Measurements from ENCODE around the gene GPR62. TPM values are rescaled to one million over a fixed set of nuclear protein-coding genes. Genes with fewer than 3 reads are reported as not detected.

Gene GPR62
- total and polyA plus RNA-seq, 9 of the 15 experiments (the other 6 are each of a cell fraction or from before 2014, with no cell fraction given), result not detected

DNA sequence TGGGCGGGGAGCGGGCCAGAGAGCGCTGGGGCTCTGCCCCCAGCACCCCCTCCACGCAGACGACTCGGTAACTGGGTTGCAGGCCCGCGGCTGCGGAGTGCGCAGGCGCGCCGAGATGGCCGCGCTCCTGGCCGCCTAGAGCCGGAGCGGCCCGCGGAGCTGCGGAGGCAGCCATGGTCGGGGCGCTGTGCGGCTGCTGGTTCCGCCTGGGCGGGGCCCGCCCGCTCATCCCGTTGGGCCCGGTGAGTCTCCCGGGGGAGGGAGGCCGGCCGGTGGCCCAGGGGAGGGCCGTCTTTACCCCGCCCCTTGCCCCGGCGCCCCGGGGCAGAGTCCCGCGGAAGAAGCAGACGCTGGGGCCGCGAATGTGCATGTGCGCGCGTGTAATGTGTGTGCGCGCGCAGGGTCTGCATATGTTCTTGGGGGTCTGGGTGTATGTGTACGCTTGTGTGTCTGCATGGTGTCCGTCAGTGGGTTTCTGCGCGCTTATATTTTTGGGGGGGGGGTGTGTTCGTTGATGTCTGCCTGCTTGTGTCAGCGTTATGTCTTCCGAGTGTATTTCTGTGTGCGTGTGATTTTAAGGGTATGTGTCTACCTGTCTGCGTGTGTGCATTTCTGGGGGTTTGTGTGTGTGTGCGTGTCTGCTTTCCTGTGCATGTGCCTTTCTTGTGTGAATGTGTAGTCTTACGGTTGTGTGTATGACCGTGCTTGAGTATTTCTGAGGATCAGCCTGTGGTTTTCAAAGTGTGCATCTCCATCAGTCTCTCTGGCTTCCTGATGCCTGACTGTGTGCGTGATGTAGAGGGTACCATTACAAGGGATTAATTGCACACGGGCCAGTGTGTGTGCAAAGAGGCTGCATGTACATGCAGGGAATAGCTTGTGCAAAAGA lies 20.0 kb downstream of the GPR62 start, which contains the start of gene ABHD14A:
Gene ABHD14A (plus strand): TSS at position 102 of the 889 bp plus-strand sequence. CDS start 72 bp downstream, at position 174.
- no peaks in the 10 kb centered on the region for H3K9me1 ChIP-seq (ENCODE audit: control insufficient read depth, insufficient read depth, low read length)
- H3K4me2 ChIP-seq (ENCODE audit: insufficient read depth, low read length), result peak within 1 kb of the TSS; percentile 92
- TSS peak; percentile 88 for BruUV-seq (replicated peaks)
- in situ Hi-C loops (cut with MboI), result no loop called here
- FAIRE-seq (peak; percentile 71), DNase-seq (ENCODE audit: extremely low read depth in 1 of 4, low spot score in 3 of 4) (peak; percentile 75 to 79 (median 76)), ATAC-seq (peak; percentile 85)
- peaks cover 45% of the 10 kb centered on the region for H3K79me2 ChIP-seq (ENCODE audit: control insufficient read depth, insufficient read depth, low read length)
- peak within 1 kb of the TSS; percentile 88 for H2AFZ ChIP-seq (ENCODE audit: low read depth, low read length)
- peak within 1 kb of the TSS; percentile 84 to 99 for H3K9ac ChIP-seq (ENCODE audit: insufficient read depth in 1 of 2, low read depth in 2 of 2, low read length in 2 of 2)
- H3K4me1 ChIP-seq (replicated peaks in 1 of 2; ENCODE audit: control insufficient read depth in 2 of 2, insufficient read depth in 2 of 2, low read length in 2 of 2), result peaks cover 24 to 55% of the 10 kb centered on the region in 2 experiments
- peak within 1 kb of the TSS; percentile 62 for H3K4me3 ChIP-seq
- peak within 1 kb of the TSS; percentile 98 for H3K27ac ChIP-seq (ENCODE audit: extremely low read depth, low read depth, low read length)
- intact Hi-C loops (cut with micrococcal nuclease), result loop anchor here (1.0 kb wide), 1 partner anchor 33 kb away; the partner anchor contains the start of gene PARP3
- peaks cover 21% of the 10 kb centered on the region; the same call in 1 of the 3 replicates for H3K36me3 ChIP-seq (ENCODE audit: control insufficient read depth, insufficient read depth, low read length)
- WGBS (ENCODE audit: insufficient coverage, low coverage, missing lambda C conversion rate), result 2% methylated on average over 40 of the region's 63 CpGs
- 0 out of 2 replicates have a peak, but pooled peaks cover 1% of the 10 kb centered on the region for H4K20me1 ChIP-seq (replicated peaks; ENCODE audit: control insufficient read depth, insufficient read depth, low read length)
- ChIA-PET POLR2A (interaction anchor here (0.6 to 3.6 kb wide), 4 partner anchors 8 to 21 kb away, joined by 3 to 27 read pairs (median 12); partner anchors contain the start of genes ACY1 and RPL29), CTCF (ENCODE audit: low intra/inter-chr PET ratio) (no interaction called here)
- no peaks in the 10 kb centered on the region for H3K27me3 ChIP-seq (ENCODE audit: control insufficient read depth in 2 of 2, insufficient read depth in 2 of 2, low read length in 2 of 2)
- H3K9me3 ChIP-seq (replicated peaks; ENCODE audit: control insufficient read depth, insufficient read depth, low read depth, low read length), result no peaks in the 10 kb centered on the region
- TF ChIP-seq POLR2A (conservative IDR thresholded peaks at IDR 0.05), result peak; percentile 70
- TF ChIP-seq, protein P1, sequence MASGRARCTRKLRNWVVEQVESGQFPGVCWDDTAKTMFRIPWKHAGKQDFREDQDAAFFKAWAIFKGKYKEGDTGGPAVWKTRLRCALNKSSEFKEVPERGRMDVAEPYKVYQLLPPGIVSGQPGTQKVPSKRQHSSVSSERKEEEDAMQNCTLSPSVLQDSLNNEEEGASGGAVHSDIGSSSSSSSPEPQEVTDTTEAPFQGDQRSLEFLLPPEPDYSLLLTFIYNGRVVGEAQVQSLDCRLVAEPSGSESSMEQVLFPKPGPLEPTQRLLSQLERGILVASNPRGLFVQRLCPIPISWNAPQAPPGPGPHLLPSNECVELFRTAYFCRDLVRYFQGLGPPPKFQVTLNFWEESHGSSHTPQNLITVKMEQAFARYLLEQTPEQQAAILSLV (tag; IDR thresholded peaks at IDR 0.05), result no peak
- TF ChIP-seq, protein P2, sequence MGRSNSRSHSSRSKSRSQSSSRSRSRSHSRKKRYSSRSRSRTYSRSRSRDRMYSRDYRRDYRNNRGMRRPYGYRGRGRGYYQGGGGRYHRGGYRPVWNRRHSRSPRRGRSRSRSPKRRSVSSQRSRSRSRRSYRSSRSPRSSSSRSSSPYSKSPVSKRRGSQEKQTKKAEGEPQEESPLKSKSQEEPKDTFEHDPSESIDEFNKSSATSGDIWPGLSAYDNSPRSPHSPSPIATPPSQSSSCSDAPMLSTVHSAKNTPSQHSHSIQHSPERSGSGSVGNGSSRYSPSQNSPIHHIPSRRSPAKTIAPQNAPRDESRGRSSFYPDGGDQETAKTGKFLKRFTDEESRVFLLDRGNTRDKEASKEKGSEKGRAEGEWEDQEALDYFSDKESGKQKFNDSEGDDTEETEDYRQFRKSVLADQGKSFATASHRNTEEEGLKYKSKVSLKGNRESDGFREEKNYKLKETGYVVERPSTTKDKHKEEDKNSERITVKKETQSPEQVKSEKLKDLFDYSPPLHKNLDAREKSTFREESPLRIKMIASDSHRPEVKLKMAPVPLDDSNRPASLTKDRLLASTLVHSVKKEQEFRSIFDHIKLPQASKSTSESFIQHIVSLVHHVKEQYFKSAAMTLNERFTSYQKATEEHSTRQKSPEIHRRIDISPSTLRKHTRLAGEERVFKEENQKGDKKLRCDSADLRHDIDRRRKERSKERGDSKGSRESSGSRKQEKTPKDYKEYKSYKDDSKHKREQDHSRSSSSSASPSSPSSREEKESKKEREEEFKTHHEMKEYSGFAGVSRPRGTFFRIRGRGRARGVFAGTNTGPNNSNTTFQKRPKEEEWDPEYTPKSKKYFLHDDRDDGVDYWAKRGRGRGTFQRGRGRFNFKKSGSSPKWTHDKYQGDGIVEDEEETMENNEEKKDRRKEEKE (IDR thresholded peaks at IDR 0.05; ENCODE audit: borderline replicate concordance in 1 of 2, control insufficient read depth in 1 of 2, low read depth in 2 of 2, low read length in 1 of 2), result no peak
- TF ChIP-seq PYGO2 (tag; IDR thresholded peaks at IDR 0.05), result no peak
- no peak for TF ChIP-seq JUND (IDR thresholded peaks at IDR 0.05; ENCODE audit: borderline replicate concordance, low read depth, low read length)
- TF ChIP-seq JUND (tag; IDR thresholded peaks at IDR 0.05; ENCODE audit: borderline replicate concordance, low read depth, low read length), result no peak; the same call in 2 of the 3 replicates
- peak in 1 of 2 experiments; percentile 37; a peak in 2 of 4 replicates for TF ChIP-seq MAZ (CRISPR knock-in tag; conservative IDR thresholded peaks at IDR 0.05 in 1 of 2, IDR thresholded peaks at IDR 0.05 in 1 of 2)

Measured in K562 (cell line).